Measurements from ENCODE around the gene C11orf86. TPM values are rescaled to one million over a fixed set of nuclear protein-coding genes. Genes with fewer than 3 reads are reported as not detected.

C11orf86 gene
- total and polyA plus RNA-seq, 2 donors (not counting 3 experiments of a cell fraction or from before 2014, with no cell fraction given), result not detected

- FAIRE-seq (no peak), DNase-seq (ENCODE audit: low read depth, low spot score) (no peak)
- H3K4me3 ChIP-seq (replicated peaks in 1 of 3; ENCODE audit: insufficient read depth in 1 of 3, low read depth in 1 of 3, low read length in 3 of 3), result no peak overlapping the region
- no peak overlapping the region for H3K9ac ChIP-seq (replicated peaks; ENCODE audit: extremely low read depth, insufficient read depth, low read length)
- intact Hi-C loops (cut with micrococcal nuclease) (no loop called here), dilution Hi-C loops (cut with MboI; ENCODE audit: extremely low pct_ligation_motif_present, low sequenced_read_pairs) (no loop called here)
- H3K4me1 ChIP-seq (ENCODE audit: control insufficient read depth, extremely low read depth, insufficient read depth, low read length), result no peaks in the 10 kb centered on the region
- H3K79me2 ChIP-seq (ENCODE audit: control insufficient read depth, insufficient read depth, low read length), result no peaks in the 10 kb centered on the region
- no peak overlapping the region for H2AFZ ChIP-seq (ENCODE audit: low read depth, low read length)
- no peak overlapping the region for H3K27ac ChIP-seq (ENCODE audit: insufficient read depth, low read depth, low read length)
- H3K9me3 ChIP-seq (replicated peaks; ENCODE audit: control insufficient read depth, insufficient read depth, low read length), result no peaks in the 10 kb centered on the region
- no peaks in the 10 kb centered on the region for H4K20me1 ChIP-seq (replicated peaks; ENCODE audit: control insufficient read depth, extremely low read depth, insufficient read depth, low read length)
- no peak overlapping the region for H3K4me2 ChIP-seq (ENCODE audit: insufficient read depth, low read length)
- no peaks in the 10 kb centered on the region for H3K9me1 ChIP-seq (replicated peaks; ENCODE audit: control insufficient read depth, extremely low read depth, insufficient read depth, low read length)
- no peaks in the 10 kb centered on the region for H3K27me3 ChIP-seq (ENCODE audit: control insufficient read depth in 2 of 2, insufficient read depth in 2 of 2, low read length in 2 of 2)
- POLR2A ChIA-PET, result no interaction called here
- CTCF ChIA-PET, result interaction anchor here (2.9 kb wide), 1 partner anchor 11 kb away, joined by 10 read pairs; no protein-coding TSS in a partner anchor
- no peaks in the 10 kb centered on the region for H3K36me3 ChIP-seq (ENCODE audit: control insufficient read depth in 2 of 2, extremely low read depth in 1 of 2, insufficient read depth in 2 of 2, low read length in 2 of 2)
- BruUV-seq (replicated peaks), result no TSS peak
- TF ChIP-seq POLR2A (IDR thresholded peaks at IDR 0.05; ENCODE audit: low read depth, low read length) (no peak), EZH2 (IDR thresholded peaks at IDR 0.05; ENCODE audit: borderline replicate concordance, low read depth, low read length, severe bottlenecking) (no peak), GATA2 (IDR thresholded peaks at IDR 0.05; ENCODE audit: insufficient read depth, insufficient read length, low read depth, low read length) (no peak), JUN (IDR thresholded peaks at IDR 0.05; ENCODE audit: borderline replicate concordance, insufficient read depth, insufficient read length, low read depth) (no peak), POLR2AphosphoS5 (IDR thresholded peaks at IDR 0.05; ENCODE audit: insufficient read depth, low read depth, low read length) (no peak), FOS (IDR thresholded peaks at IDR 0.05; ENCODE audit: borderline replicate concordance, insufficient read depth, low read length) (no peak), MYC (IDR thresholded peaks at IDR 0.05; ENCODE audit: low read depth, low read length) (no peak)
- TF ChIP-seq, protein P1, sequence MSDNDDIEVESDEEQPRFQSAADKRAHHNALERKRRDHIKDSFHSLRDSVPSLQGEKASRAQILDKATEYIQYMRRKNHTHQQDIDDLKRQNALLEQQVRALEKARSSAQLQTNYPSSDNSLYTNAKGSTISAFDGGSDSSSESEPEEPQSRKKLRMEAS (IDR thresholded peaks at IDR 0.05; ENCODE audit: insufficient read depth, insufficient read length), result no peak
- TF ChIP-seq, protein P2, sequence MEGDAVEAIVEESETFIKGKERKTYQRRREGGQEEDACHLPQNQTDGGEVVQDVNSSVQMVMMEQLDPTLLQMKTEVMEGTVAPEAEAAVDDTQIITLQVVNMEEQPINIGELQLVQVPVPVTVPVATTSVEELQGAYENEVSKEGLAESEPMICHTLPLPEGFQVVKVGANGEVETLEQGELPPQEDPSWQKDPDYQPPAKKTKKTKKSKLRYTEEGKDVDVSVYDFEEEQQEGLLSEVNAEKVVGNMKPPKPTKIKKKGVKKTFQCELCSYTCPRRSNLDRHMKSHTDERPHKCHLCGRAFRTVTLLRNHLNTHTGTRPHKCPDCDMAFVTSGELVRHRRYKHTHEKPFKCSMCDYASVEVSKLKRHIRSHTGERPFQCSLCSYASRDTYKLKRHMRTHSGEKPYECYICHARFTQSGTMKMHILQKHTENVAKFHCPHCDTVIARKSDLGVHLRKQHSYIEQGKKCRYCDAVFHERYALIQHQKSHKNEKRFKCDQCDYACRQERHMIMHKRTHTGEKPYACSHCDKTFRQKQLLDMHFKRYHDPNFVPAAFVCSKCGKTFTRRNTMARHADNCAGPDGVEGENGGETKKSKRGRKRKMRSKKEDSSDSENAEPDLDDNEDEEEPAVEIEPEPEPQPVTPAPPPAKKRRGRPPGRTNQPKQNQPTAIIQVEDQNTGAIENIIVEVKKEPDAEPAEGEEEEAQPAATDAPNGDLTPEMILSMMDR (IDR thresholded peaks at IDR 0.05; ENCODE audit: extremely low read depth in 1 of 2, insufficient read depth in 1 of 2, low read depth in 1 of 2, low read length in 2 of 2), result no peak
Observed at GRCh38 chr11:67010296-67010905, 35.3 kb downstream of the C11orf86 start.
